GM23338 (cell line): ENCODE data around the gene PFKFB3. TPM values are rescaled to one million over a fixed set of nuclear protein-coding genes. Genes with fewer than 3 reads are reported as not detected.
"Not testable (repeated sequence)": the region's sequence is repeated elsewhere in the genome, so short reads cannot be mapped to it uniquely, and the experiment has no call there.

ENCODE experiments used
- ATAC-seq: fragments of 200-7000 bp; cut with Tn5 transposase; 3 replicates; pipeline ENCODE4 v1.9.1; 2020
- DNase-seq: peaks from one replicate; pipeline ENCODE4 v3.0.0-alpha.2; 2015; ENCODE audit warnings: low spot score
- H2AFZ ChIP-seq: fragments of 200-600 bp; sonication (generic); 2 replicates; pipeline ENCODE4 v1.8.0; 2016; ENCODE audit warnings: antibody characterized with exemption, mild to moderate bottlenecking, moderate library complexity
- H3F3A ChIP-seq: fragments of 200-600 bp; sonication (generic); replicated peaks from 2 replicates; pipeline ENCODE4 v1.8.0; 2017; ENCODE audit warnings: antibody characterized with exemption, mixed run types, low read depth
- H3K27ac ChIP-seq: fragments of 200-600 bp; sonication (generic); 2 replicates; pipeline ENCODE4 v1.6.1; 2016; ENCODE audit warnings: low read depth
- H3K27me3 ChIP-seq: fragments of 200-600 bp; sonication (generic); 2 replicates; pipeline ENCODE4 v1.8.0; 2016; ENCODE audit warnings: mild to moderate bottlenecking, mixed run types, moderate library complexity; ENCODE audit not compliant: insufficient read depth
- H3K36me3 ChIP-seq: fragments of 200-600 bp; sonication (generic); 2 replicates; pipeline ENCODE4 v1.8.0; 2016; ENCODE audit warnings: mild to moderate bottlenecking; ENCODE audit not compliant: insufficient read depth
- H3K4me1 ChIP-seq: fragments of 200-600 bp; sonication (generic); 2 replicates; pipeline ENCODE4 v1.8.0; 2016; ENCODE audit warnings: mild to moderate bottlenecking, moderate library complexity; ENCODE audit not compliant: insufficient read depth
- H3K4me2 ChIP-seq: fragments of 200-600 bp; sonication (generic); 2 replicates; pipeline ENCODE4 v1.7.1; 2017; ENCODE audit warnings: mixed run types
- H3K4me3 ChIP-seq: fragments of 200-600 bp; sonication (generic); 2 replicates; pipeline ENCODE4 v1.6.1; 2016; ENCODE audit warnings: mixed run types
- H3K79me2 ChIP-seq: fragments of 200-600 bp; sonication (generic); replicated peaks from 2 replicates; pipeline ENCODE4 v1.8.0; 2017; ENCODE audit warnings: mild to moderate bottlenecking; ENCODE audit not compliant: insufficient read depth
- H3K9me2 ChIP-seq: fragments of 200-600 bp; sonication (generic); 2 replicates; pipeline ENCODE4 v1.8.0; 2017; ENCODE audit not compliant: insufficient read depth
- H4K20me1 ChIP-seq: fragments of 200-600 bp; sonication (generic); replicated peaks from 2 replicates; pipeline ENCODE4 v1.8.0; 2017; ENCODE audit warnings: mild to moderate bottlenecking; ENCODE audit not compliant: insufficient read depth
- H3K27ac Mint-ChIP-seq: 2 replicates; pipeline ENCODE4 v1.8.0; 2020; ENCODE audit warnings: inconsistent platforms, mild to moderate bottlenecking, moderate library complexity, mixed read lengths
- H3K27me3 Mint-ChIP-seq: 3 replicates; pipeline ENCODE4 v1.8.0; 2022; ENCODE audit warnings: low read depth, mild to moderate bottlenecking, moderate library complexity, mixed read lengths, inconsistent platforms; ENCODE audit not compliant: insufficient read depth, poor library complexity
- H3K36me3 Mint-ChIP-seq: 3 replicates; pipeline ENCODE4 v1.8.0; 2021; ENCODE audit warnings: low read depth, mild to moderate bottlenecking, inconsistent platforms, moderate library complexity, mixed read lengths
- H3K4me1 Mint-ChIP-seq: 3 replicates; pipeline ENCODE4 v1.8.0; 2020; ENCODE audit warnings: mild to moderate bottlenecking, inconsistent platforms, mixed read lengths
- H3K4me3 Mint-ChIP-seq: 3 replicates; pipeline ENCODE4 v1.8.0; 2021; ENCODE audit warnings: moderate library complexity, mild to moderate bottlenecking, inconsistent platforms, mixed read lengths
- H3K9me3 Mint-ChIP-seq: 3 replicates; pipeline ENCODE4 v1.8.0; 2020; ENCODE audit warnings: moderate library complexity, mild to moderate bottlenecking, inconsistent platforms, mixed read lengths
- EZH2phosphoT487 ChIP-seq: fragments of 200-600 bp; sonication (generic); IDR thresholded peaks from one replicate; pipeline ENCODE4 v1.8.1; 2018; ENCODE audit warnings: antibody characterized with exemption; ENCODE audit not compliant: unreplicated experiment
- JUNB ChIP-seq: IDR thresholded peaks from one replicate; pipeline ENCODE4 v1.6.1; 2016; ENCODE audit warnings: antibody characterized with exemption; ENCODE audit not compliant: unreplicated experiment
- ZNF114 ChIP-seq: fragments of 250-450 bp; sonication (Bioruptor Pico); IDR thresholded peaks from 2 replicates; pipeline ENCODE4 v1.5.0; 2020; ENCODE audit warnings: mild to moderate bottlenecking, moderate library complexity
- ZNF331 ChIP-seq: fragments of 250-450 bp; sonication (Bioruptor Pico); IDR thresholded peaks from 2 replicates; pipeline ENCODE4 v1.5.0; 2020; ENCODE audit warnings: low read depth, mild to moderate bottlenecking, moderate library complexity
- polyA plus RNA-seq: library from polyadenylated mRNA; unstranded; fragments of >200 nt; fragmentation: Nextera tagmentation; extraction: Ambion mirVana; gene quantifications from 2 replicates; pipeline ENCODE4 v1.2.1, GENCODE V29; 2016
- total RNA-seq: library from RNA; depleted of rRNA; stranded (reverse); fragments of >200 nt; shearing (Covaris generic); gene quantifications from 2 replicates; pipeline ENCODE4 v1.2.3, GENCODE V29; 2014
- TF ChIP-seq, protein P1 (sequence below): IDR thresholded peaks from 2 replicates; pipeline ENCODE4 v1.6.1; 2016; ENCODE audit warnings: antibody characterized with exemption
- TF ChIP-seq, protein P2 (sequence below): fragments of 250-450 bp; sonication (Bioruptor Pico); IDR thresholded peaks from 2 replicates; pipeline ENCODE4 v1.5.0; 2020; ENCODE audit warnings: mild to moderate bottlenecking, moderate library complexity

PFKFB3 gene
- total and polyA plus RNA-seq, 2 experiments from 2014 or later: 9.5 to 26.8 TPM

DNA sequence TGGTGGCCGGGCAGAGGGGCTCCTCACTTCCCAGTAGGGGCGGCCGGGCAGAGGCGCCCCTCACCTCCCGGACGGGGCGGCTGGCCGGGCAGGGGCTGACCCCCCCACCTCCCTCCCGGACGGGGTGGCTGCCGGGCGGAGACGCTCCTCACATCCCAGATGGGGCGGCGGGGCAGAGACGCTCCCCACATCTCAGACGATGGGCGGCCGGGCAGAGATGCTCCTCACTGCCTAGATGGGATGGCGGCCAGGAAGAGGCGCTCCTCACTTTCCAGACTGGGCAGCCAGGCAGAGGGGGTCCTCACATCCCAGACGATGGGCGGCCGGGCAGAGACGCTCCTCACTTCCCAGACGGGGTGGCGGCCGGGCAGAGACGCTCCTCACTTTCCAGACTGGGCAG lies 3.8 kb downstream of the PFKFB3 start:
- Histone ChIP-seq H3K27me3 (peaks cover 21% of the 10 kb centered on the region), H4K20me1 (peaks cover 35% of the 10 kb centered on the region), H3K79me2 (peaks cover 54% of the 10 kb centered on the region), H3K4me1 (peaks cover 11% of the 10 kb centered on the region)
- Mint-ChIP-seq H3K4me1 (peaks cover 17% of the 10 kb centered on the region), H3K36me3 (peaks cover 19% of the 10 kb centered on the region), H3K27me3 (peaks cover 24% of the 10 kb centered on the region)
- not testable (repeated sequence) for H3K4me3 Mint-ChIP-seq, H2AFZ ChIP-seq, H3K36me3 ChIP-seq, DNase-seq, H3K9me2 ChIP-seq, ATAC-seq, H3F3A ChIP-seq, H3K27ac ChIP-seq, H3K9me3 Mint-ChIP-seq, H3K27ac Mint-ChIP-seq, H3K4me3 ChIP-seq, H3K4me2 ChIP-seq

DNA sequence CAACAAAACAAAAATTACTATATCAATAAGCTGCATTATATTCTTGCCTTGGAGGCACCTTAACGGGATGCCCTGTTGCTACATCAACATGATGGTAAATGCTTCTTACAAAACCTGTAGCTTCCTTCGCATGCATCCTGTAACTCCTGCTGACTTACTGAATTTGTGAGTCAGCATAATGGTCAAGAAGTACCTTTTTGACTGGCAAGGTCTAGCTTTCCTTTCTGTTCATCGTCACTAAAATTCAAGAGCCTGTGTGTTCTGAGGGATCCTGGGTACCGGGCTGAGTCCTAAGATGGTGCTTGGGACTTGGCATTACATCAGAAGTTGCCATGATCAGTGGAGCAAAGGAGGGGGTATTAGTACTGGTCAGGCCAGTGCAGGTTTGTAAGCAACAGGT lies 4.9 kb downstream of the PFKFB3 start:
- H3K36me3 Mint-ChIP-seq: peaks cover 19% of the 10 kb centered on the region

More for the DNA sequence above, 4.9 kb downstream of the PFKFB3 start:
- TF ChIP-seq ZNF114 (CRISPR knock-in tag) (no peak), JUNB (no peak), EZH2phosphoT487 (no peak), ZNF331 (CRISPR knock-in tag) (no peak)
- TF ChIP-seq, protein P1, sequence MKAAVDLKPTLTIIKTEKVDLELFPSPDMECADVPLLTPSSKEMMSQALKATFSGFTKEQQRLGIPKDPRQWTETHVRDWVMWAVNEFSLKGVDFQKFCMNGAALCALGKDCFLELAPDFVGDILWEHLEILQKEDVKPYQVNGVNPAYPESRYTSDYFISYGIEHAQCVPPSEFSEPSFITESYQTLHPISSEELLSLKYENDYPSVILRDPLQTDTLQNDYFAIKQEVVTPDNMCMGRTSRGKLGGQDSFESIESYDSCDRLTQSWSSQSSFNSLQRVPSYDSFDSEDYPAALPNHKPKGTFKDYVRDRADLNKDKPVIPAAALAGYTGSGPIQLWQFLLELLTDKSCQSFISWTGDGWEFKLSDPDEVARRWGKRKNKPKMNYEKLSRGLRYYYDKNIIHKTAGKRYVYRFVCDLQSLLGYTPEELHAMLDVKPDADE: no peak
- TF ChIP-seq, protein P2, sequence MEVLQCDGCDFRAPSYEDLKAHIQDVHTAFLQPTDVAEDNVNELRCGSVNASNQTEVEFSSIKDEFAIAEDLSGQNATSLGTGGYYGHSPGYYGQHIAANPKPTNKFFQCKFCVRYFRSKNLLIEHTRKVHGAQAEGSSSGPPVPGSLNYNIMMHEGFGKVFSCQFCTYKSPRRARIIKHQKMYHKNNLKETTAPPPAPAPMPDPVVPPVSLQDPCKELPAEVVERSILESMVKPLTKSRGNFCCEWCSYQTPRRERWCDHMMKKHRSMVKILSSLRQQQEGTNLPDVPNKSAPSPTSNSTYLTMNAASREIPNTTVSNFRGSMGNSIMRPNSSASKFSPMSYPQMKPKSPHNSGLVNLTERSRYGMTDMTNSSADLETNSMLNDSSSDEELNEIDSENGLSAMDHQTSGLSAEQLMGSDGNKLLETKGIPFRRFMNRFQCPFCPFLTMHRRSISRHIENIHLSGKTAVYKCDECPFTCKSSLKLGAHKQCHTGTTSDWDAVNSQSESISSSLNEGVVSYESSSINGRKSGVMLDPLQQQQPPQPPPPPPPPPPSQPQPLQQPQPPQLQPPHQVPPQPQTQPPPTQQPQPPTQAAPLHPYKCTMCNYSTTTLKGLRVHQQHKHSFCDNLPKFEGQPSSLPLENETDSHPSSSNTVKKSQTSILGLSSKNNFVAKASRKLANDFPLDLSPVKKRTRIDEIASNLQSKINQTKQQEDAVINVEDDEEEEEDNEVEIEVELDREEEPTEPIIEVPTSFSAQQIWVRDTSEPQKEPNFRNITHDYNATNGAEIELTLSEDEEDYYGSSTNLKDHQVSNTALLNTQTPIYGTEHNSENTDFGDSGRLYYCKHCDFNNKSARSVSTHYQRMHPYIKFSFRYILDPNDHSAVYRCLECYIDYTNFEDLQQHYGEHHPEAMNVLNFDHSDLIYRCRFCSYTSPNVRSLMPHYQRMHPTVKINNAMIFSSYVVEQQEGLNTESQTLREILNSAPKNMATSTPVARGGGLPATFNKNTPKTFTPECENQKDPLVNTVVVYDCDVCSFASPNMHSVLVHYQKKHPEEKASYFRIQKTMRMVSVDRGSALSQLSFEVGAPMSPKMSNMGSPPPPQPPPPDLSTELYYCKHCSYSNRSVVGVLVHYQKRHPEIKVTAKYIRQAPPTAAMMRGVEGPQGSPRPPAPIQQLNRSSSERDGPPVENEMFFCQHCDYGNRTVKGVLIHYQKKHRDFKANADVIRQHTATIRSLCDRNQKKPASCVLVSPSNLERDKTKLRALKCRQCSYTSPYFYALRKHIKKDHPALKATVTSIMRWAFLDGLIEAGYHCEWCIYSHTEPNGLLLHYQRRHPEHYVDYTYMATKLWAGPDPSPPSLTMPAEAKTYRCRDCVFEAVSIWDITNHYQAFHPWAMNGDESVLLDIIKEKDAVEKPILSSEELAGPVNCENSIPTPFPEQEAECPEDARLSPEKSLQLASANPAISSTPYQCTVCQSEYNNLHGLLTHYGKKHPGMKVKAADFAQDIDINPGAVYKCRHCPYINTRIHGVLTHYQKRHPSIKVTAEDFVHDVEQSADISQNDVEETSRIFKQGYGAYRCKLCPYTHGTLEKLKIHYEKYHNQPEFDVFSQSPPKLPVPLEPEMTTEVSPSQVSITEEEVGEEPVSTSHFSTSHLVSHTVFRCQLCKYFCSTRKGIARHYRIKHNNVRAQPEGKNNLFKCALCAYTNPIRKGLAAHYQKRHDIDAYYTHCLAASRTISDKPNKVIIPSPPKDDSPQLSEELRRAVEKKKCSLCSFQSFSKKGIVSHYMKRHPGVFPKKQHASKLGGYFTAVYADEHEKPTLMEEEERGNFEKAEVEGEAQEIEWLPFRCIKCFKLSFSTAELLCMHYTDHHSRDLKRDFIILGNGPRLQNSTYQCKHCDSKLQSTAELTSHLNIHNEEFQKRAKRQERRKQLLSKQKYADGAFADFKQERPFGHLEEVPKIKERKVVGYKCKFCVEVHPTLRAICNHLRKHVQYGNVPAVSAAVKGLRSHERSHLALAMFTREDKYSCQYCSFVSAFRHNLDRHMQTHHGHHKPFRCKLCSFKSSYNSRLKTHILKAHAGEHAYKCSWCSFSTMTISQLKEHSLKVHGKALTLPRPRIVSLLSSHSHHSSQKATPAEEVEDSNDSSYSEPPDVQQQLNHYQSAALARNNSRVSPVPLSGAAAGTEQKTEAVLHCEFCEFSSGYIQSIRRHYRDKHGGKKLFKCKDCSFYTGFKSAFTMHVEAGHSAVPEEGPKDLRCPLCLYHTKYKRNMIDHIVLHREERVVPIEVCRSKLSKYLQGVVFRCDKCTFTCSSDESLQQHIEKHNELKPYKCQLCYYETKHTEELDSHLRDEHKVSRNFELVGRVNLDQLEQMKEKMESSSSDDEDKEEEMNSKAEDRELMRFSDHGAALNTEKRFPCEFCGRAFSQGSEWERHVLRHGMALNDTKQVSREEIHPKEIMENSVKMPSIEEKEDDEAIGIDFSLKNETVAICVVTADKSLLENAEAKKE (CRISPR knock-in tag): no peak
- Histone ChIP-seq H3K4me1 (peaks cover 11% of the 10 kb centered on the region), H3K4me2 (no peak overlapping the region), H2AFZ (no peak overlapping the region), H3K4me3 (no peak overlapping the region), H3K79me2 (peaks cover 65% of the 10 kb centered on the region), H3K9me2 (no peaks in the 10 kb centered on the region), H4K20me1 (peaks cover 31% of the 10 kb centered on the region), H3K27ac (no peak overlapping the region), H3F3A (no peaks in the 10 kb centered on the region), H3K36me3 (no peaks in the 10 kb centered on the region), H3K27me3 (peaks cover 11% of the 10 kb centered on the region)
- Mint-ChIP-seq H3K9me3 (peaks cover 6% of the 10 kb centered on the region; the same call in 2 of the 3 replicates), H3K4me3 (no peak overlapping the region), H3K27me3 (peaks cover 18% of the 10 kb centered on the region), H3K27ac (no peak overlapping the region), H3K4me1 (peaks cover 18% of the 10 kb centered on the region)
- ATAC-seq (no peak), DNase-seq (no peak)
